Activated CD4-positive, CD25-positive, alpha-beta regulatory T cell (primary cell): ENCODE results near the gene DNAJA2.
A peak's percentile ranks its signal among the peaks of the same experiment; 100 is the strongest.

Experiments
- DNase-seq, 4 experiments: peaks; one replicate each; lab custom pipeline; 2025; lab: John Stamatoyannopoulos, UW

The DNAJA2 gene

GRCh38 chr16:46927273-46927672, 46.2 kb downstream of the DNAJA2 start:
- DNase-seq, result no peak

DNA sequence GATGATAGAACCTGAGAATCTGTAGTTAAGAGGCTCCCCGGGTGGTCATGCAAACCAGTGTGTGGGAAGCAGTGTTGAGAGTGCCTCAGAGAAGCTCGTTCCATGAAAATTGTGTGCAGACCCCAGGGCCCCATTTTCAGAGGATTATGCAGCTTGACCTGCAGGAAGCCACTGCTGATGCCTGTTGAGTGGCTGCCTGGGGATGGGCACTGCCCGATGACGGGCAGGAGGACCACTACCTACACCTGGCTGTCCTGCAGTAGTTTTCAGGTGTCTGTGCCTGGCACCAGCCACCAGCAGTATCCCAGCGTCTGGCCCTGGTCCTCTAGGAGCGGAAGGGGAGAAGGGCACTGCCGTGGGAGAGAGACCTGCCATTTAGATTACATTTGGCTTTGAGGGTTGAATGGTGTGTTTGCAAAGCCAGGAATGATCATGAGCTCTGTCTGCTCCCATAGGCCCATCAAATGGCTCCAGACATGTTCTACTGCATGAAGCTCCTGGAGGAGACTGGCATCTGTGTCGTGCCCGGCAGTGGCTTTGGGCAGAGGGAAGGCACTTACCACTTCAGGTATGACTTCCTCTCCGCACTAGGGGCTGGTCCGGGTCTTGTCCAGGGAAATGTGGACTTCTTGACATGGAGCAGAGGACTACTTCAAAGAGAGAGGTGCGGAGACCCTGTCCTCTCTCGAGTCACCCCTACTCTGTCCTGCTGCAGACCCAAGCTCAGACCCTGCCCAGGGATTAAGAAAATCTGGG, 46.8 kb downstream of the DNAJA2 start:
- no peak for DNase-seq

GRCh38 chr16:46924402-46924801, 49.1 kb downstream of the DNAJA2 start:
- no peak for DNase-seq

GRCh38 chr16:46923513-46924295, 49.8 kb downstream of the DNAJA2 start:
- DNase-seq, result no peak

GRCh38 chr16:46922239-46922638, 51.2 kb downstream of the DNAJA2 start:
- no peak for DNase-seq

DNA sequence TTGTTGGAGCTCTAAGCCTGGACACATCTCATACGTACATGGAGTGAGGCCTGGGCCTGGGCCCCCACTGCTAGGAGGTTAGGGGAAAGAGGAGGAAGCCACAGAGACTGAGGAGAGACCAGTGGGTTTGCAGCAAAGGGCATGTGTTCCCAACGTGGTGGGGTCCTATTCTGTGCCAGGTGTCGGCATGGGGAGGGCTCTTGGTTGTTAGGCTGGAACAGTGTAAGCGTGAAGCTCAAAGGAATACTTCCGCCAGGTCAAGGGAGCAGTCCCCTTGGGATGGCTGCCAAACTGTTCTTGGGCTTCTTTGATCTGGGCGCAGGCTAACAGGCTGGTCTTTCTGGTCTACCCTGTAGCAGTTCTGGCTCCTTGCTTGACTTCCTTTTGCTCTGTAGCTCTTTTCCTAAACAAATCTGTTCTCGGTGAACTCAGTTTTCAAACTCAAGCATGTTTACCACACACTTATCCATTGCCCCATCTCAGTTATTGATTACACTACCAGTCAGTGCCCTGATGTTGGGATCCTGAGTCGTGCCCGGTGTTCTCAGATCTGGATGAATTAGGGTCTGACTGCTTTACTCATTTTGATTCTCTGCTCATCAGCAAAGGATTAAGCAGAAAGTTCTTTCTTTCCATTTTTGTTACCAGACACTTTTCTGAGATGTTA, 52.9 kb downstream of the DNAJA2 start:
- DNase-seq, result no peak

DNA sequence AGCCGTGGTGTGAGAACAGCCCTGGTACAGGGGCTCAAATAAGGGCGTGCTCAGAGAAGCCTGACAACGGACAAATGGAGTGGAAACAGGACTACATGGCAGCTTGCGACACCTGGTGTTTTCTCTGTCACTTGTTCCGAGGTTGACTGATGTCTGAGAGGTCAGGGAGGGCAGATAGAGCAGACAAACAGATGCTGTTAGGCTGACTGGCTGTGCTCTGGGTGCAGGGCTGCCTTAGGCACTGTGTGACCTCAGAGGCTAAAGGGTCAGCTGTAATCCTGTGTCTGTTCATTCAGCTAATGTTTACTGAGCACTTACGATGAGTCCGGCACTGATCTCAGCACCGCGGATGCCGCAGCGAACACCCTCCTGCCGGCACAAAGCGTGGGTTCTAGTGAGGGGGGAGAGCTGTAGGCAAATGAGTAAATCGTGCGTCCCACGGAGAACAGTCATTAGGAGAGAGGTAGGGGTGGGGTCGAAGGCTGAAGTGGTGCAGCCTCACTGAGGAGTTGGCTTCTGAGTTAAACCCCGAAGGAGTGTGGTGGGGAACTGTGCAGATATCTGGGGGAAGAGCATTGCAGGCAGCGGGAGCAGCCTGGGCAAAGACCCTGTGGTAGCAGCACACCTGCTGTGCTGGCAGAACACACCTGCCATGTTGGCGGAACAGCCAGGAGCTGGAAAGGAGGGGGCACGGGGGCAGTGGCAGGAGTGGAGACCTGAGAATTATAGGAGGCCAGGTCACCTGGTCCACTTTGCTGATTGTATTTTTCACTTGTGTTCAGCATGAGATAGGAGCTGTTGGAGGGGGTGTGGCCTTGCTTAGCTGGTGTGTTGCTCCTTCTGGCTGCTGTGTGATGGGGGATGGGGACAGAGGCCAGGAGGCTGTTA, 54.3 kb downstream of the DNAJA2 start:
- no peak for DNase-seq

DNA sequence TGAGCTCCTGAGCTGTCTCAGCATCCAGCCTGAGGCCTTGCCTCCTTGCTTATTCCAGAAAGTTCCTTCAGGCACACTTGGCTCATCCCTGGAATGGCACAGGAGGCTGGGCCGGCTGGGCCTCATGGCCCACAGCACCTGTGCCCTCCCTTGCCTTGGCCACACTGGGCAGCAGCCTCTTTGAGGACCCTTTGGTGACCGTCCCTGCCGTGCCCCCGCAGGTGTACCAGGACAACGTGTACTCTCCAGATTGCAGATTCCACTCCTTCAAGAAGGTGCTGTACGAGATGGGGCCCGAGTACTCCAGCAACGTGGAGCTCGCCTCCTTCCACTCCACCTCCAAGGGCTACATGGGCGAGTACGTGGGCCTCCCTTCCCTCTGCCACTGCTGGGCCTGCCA, 55.1 kb downstream of the DNAJA2 start:
- DNase-seq, result no peak

GRCh38 chr16:46916980-46917379, 56.5 kb downstream of the DNAJA2 start:
- DNase-seq, result no peak

DNA sequence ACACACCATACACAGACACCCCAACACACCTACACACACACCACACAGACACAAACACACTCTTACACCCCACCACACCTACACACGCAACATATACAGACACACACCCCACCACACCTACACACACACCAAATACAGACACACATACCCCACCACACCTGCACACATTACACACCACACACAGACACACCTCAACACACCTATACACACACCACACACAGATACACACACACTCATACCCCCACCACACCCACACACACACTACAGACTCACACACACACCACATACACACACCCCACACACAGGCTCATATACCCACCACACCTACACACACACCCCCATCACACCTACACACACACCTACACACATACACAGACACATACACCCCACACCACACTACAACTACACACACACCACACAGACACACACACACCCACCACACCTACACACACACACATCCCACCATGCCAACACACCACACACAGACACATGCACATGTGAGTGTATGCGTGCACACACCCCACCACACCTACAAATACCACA, 57.9 kb downstream of the DNAJA2 start:
- no peak for DNase-seq

DNA sequence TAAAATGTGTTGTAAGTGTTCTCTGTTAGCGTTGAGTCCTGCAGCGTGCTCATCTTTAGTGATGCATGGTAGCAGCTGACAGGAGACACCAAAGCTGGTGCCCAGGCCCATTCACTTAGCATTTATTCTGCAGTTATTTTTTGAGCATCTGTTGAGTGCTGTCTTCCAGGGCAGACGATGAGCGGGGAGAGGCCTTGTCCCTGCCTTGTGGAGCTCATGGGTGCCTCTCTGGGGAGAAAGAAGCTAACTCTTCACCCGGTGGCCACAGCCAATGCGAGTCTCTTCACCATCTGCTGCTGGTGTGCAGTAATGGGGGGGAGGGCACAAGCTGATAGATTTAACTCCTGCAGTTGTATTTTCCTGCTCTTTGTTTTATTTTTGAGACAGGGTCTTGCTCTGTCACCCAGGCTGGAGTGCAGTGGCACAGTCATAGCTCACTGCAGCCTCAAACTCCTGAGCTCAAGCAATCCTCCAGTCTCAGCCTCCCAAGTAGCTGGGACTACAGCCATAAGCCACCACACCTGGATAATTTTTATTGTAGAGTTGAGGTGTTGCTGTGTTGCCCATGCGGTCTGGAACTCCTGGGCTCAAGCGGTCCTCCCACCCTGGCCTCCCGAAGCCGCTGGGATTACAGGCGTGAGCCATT, 58.8 kb downstream of the DNAJA2 start:
- DNase-seq, result no peak

GRCh38 chr16:46911650-46912049, 61.8 kb downstream of the DNAJA2 start:
- no peak for DNase-seq

GRCh38 chr16:46911038-46911437, 62.4 kb downstream of the DNAJA2 start:
- no peak for DNase-seq

DNA sequence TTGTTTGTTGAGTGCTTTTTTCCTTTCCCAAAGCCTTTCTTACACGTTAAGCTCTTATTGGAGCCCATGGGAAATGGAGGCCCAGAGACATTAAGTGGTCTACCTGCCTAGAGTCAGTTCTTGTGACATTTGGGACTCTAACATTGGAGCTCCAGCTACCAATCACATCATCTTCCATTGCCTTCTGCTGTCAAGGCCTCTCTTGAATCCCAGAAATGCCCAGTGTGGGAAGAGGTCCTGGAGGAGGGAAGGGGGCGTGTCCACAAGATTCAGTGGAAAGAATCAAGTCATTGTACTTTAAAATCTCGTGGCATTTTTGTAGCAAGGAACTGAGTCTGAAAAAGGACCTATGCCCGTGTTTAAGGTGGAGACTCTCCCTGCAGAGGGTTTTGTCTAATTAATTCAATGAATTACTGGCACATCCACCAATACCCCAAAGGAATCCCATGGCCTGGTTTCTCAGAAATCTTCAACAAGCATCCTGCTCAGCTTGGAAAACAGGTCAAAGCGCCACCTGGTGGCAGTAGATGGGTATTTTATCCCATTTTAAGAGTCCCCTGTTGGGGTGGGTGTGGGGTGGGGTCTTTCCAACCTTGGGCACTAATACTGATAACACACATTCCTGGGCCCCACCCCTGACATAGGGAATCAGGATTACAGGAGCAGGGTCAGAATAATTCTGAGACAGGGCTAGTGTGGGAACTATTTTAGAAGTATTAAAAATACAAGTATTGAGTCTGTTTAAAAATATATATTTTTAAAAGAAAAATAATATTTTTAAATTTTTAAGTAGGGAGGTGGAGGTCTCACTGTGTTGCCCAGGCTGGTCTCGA, 64.7 kb downstream of the DNAJA2 start:
- peak; percentile 28 to 51 (median 34) for DNase-seq

DNA sequence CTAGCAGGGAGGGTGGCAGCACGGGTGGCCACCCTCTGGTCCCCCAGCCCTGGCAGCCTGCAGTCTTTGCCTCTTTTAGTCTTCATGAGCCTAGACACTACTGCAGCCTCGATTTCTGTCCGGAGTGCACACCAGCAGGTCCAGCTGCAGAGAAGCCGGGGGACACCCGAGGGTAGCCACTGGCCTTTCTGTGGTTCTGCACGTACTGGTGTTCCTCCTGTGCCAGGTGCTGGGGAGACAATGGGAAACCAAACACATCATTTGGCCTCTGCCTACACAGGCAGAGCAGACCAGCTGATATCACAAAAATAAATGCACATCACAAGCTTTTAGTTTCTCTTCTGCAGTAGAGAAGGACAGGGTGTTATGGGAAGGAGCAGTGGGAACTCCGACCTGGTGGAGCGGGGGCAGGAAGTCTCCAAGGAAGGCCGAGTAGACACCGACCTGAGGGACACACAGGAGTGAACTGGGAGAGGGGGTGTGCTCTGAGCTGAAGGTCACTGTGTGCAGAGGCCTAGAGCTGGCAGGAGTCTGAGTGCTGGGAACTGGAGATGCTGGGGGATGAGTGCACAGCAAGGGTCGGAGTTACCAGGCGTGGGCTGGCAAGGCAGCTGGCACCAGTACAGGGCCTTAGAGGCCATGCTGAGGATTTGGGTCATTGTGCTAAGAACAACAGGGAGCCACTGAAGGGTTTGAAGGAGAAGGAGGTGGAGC, 66.3 kb downstream of the DNAJA2 start:
- no peak for DNase-seq

DNA sequence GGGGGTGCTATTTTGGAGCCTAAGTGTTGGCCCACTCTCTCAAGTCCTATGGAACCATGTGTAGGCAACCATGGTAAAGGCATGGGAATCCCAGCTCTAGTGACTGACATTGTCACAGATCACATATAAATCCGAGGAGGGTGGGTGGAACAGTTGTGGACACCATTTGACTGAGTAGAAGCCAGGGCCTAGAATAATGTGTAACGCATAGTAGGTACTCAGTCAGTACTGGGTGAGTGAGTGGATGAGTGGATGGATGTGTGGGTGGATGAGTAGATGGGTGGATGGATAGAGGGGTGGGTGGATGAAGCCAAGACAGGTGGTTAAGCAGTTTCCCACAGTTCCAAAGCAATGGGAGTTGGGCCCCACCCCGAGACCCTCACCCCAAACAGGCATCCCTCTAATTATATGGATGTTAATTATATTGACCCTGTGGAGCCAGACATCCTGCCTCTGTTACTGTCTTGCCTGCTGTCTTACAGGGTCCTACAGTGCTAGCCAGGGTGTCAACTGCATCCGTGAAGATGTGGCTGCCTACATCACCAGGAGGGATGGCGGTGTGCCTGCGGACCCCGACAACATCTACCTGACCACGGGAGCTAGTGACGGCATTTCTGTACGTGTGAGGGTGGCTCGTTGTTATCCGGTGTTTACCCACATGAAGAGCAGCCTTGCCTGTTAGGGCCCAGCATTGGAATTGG, 67.0 kb downstream of the DNAJA2 start:
- no peak for DNase-seq
